Osteoblast (primary cell): ENCODE data around the gene ESR1. TPM values are rescaled to one million over a fixed set of nuclear protein-coding genes. Genes with fewer than 3 reads are reported as not detected.

Experiments used
- DNase-seq: peaks from one replicate; pipeline ENCODE4 v3.0.0; 2011; ENCODE audit warnings: low spot score, mixed read lengths; ENCODE audit not compliant: insufficient read length; ENCODE audit errors: missing footprints
- H2AFZ ChIP-seq: 2 replicates; pipeline ENCODE4 v1.6.0; 2011; ENCODE audit warnings: mild to moderate bottlenecking, low read length
- H3K27ac ChIP-seq: 2 replicates; pipeline ENCODE4 v1.5.1; 2011; ENCODE audit warnings: mild to moderate bottlenecking, low read depth, low read length, moderate library complexity
- H3K27me3 ChIP-seq: 2 replicates; pipeline ENCODE4 v1.6.0; 2012; ENCODE audit warnings: mild to moderate bottlenecking, control low read depth, inconsistent platforms, low read length, moderate library complexity; ENCODE audit not compliant: insufficient read depth
- H3K36me3 ChIP-seq: 2 replicates; pipeline ENCODE4 v1.5.1; 2011; ENCODE audit warnings: mild to moderate bottlenecking, low read length, control low read depth, moderate library complexity; ENCODE audit not compliant: insufficient read depth
- H3K4me1 ChIP-seq: 2 replicates; pipeline ENCODE4 v1.5.1; 2011; ENCODE audit warnings: mild to moderate bottlenecking, low read length, control low read depth, moderate library complexity; ENCODE audit not compliant: insufficient read depth
- H3K4me2 ChIP-seq: 2 replicates; pipeline ENCODE4 v1.6.0; 2011; ENCODE audit warnings: mild to moderate bottlenecking, low read length; ENCODE audit not compliant: insufficient read depth
- H3K4me3 ChIP-seq: fragments of 200-600 bp; sonication (generic); 3 replicates; pipeline ENCODE4 v1.5.1; 2012; ENCODE audit warnings: mild to moderate bottlenecking, low read length, inconsistent platforms; ENCODE audit not compliant: insufficient read depth
- H3K79me2 ChIP-seq: 2 replicates; pipeline ENCODE4 v1.6.0; 2012; ENCODE audit warnings: mild to moderate bottlenecking, low read length, control low read depth, inconsistent platforms; ENCODE audit not compliant: insufficient read depth
- H3K9me3 ChIP-seq: 2 replicates; pipeline ENCODE4 v1.5.1; 2011; ENCODE audit warnings: low read depth, low read length, control low read depth
- H4K20me1 ChIP-seq: 2 replicates; pipeline ENCODE4 v1.6.0; 2012; ENCODE audit warnings: mild to moderate bottlenecking, low read length, control low read depth; ENCODE audit not compliant: insufficient read depth
- total RNA-seq: library from RNA; depleted of rRNA; stranded (reverse); fragments of >200 nt; gene quantifications from 2 replicates; pipeline ENCODE4 v1.2.3, GENCODE V29; 2012
- TF ChIP-seq, protein P1 (sequence below): IDR thresholded peaks from 2 replicates; pipeline ENCODE4 v1.5.1; 2011; ENCODE audit warnings: mild to moderate bottlenecking, low read depth, low read length, moderate library complexity; ENCODE audit errors: extremely low read depth

The ESR1 gene
- total RNA-seq, 1 donor, result 3.3 TPM

- H4K20me1 ChIP-seq, result no peaks in the 10 kb centered on the region
- TF ChIP-seq, protein P1, sequence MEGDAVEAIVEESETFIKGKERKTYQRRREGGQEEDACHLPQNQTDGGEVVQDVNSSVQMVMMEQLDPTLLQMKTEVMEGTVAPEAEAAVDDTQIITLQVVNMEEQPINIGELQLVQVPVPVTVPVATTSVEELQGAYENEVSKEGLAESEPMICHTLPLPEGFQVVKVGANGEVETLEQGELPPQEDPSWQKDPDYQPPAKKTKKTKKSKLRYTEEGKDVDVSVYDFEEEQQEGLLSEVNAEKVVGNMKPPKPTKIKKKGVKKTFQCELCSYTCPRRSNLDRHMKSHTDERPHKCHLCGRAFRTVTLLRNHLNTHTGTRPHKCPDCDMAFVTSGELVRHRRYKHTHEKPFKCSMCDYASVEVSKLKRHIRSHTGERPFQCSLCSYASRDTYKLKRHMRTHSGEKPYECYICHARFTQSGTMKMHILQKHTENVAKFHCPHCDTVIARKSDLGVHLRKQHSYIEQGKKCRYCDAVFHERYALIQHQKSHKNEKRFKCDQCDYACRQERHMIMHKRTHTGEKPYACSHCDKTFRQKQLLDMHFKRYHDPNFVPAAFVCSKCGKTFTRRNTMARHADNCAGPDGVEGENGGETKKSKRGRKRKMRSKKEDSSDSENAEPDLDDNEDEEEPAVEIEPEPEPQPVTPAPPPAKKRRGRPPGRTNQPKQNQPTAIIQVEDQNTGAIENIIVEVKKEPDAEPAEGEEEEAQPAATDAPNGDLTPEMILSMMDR, result no peak
- H3K4me3 ChIP-seq, result no peak overlapping the region
- peaks cover 18% of the 10 kb centered on the region for H3K36me3 ChIP-seq
- no peaks in the 10 kb centered on the region for H3K9me3 ChIP-seq
- no peak overlapping the region for H3K27ac ChIP-seq
- no peak overlapping the region for H3K4me2 ChIP-seq
- no peak for DNase-seq
- no peak overlapping the region for H2AFZ ChIP-seq
- no peaks in the 10 kb centered on the region for H3K79me2 ChIP-seq
- H3K27me3 ChIP-seq, result no peaks in the 10 kb centered on the region
- peaks cover 10% of the 10 kb centered on the region for H3K4me1 ChIP-seq
Measured at GRCh38 chr6:152166897-152167296, 359.4 kb downstream of the ESR1 start.

DNA sequence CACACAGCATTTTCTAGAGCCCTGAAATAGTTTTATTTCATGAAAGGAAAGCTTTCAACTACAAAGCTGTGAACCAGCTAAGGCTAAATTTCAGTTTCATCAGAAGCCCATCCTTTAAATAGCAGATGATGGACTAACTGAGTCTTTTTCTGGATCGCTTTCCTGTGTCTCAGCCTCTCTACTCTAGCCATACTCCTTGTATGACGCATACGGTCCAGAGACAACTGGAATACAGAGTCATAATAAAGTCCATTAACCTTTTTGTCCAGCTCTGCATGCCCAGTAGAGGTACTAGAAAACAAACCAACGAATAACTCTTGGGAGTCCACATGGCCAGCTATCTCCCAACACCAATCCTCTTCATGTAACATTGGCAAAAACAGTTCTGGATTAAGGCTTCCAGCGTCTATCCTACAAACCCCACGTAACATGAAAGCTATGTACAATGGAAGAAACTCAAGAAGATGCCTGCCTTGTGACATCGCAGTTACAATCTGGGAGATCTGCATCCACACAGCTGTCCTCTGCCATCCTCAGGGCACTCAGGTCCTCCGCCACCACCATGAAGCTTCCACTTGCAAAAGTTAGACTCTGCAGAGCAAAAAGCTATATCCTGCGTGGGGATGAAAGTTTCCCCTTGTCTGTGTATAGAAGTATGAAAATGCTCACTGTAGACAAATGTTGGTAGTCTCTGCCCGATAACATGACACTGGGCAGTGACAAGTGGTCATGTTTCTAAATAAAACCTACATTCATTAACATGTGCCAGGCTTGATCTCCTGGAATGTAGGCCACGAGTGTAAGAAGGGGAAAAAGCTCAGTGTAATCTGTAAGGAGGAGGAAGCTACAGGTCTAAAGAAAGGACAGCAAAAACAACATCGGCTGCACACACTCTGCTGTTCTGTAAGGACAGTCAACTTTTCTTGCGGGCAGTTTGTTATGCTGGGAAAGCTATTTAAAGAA, 360.4 kb downstream of the ESR1 start:
- TF ChIP-seq, protein P1, result no peak
- H3K9me3 ChIP-seq, result no peaks in the 10 kb centered on the region
- peaks cover 18% of the 10 kb centered on the region for H3K36me3 ChIP-seq
- DNase-seq, result no peak
- H3K27me3 ChIP-seq, result no peaks in the 10 kb centered on the region
- no peaks in the 10 kb centered on the region for H3K79me2 ChIP-seq
- no peak overlapping the region for H3K27ac ChIP-seq
- H2AFZ ChIP-seq, result no peak overlapping the region
- peaks cover 10% of the 10 kb centered on the region for H3K4me1 ChIP-seq
- no peak overlapping the region for H3K4me3 ChIP-seq
- H3K4me2 ChIP-seq, result no peak overlapping the region
- H4K20me1 ChIP-seq, result no peaks in the 10 kb centered on the region

DNA sequence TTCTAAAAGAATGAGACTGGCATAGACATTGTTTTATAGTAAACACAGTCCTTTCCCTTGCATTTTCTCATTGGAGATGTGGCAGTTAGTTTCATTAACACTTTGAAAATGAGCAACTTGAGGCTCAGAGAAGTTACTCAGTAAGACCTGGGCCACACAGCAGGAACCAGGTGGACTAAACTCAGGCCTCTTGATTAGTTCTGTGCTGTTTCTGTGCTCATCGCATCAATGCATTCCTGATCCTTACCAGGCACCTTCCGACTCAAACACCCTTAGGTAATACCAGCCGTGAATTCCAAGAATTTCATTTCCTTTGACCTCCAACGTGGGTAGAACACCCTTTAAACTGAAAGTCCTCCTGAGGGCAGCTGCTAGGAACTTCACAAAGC, 362.8 kb downstream of the ESR1 start:
- Histone ChIP-seq H3K27me3 (no peaks in the 10 kb centered on the region), H3K79me2 (no peaks in the 10 kb centered on the region), H3K4me1 (peaks cover 10% of the 10 kb centered on the region), H2AFZ (no peak overlapping the region), H3K4me3 (no peak overlapping the region), H3K27ac (no peak overlapping the region), H4K20me1 (no peaks in the 10 kb centered on the region), H3K9me3 (no peaks in the 10 kb centered on the region), H3K36me3 (peaks cover 11% of the 10 kb centered on the region), H3K4me2 (no peak overlapping the region)
- TF ChIP-seq, protein P1, result no peak
- DNase-seq, result no peak
